DND-41 (cell line): ENCODE results near the gene HSD17B11.

Experiments
- ATAC-seq: fragments of 200-7000 bp; cut with Tn5 transposase; 3 replicates; pipeline ENCODE4 v1.9.1; 2021; ENCODE audit warnings: low read depth; ENCODE audit not compliant: insufficient read depth
- DNase-seq: peaks from one replicate; pipeline ENCODE4 v3.0.0-alpha.2; 2020
- H2AFZ ChIP-seq: 2 replicates; pipeline ENCODE4 v1.6.0; 2012; ENCODE audit warnings: low read depth, low read length
- H3K27ac ChIP-seq: 2 replicates; pipeline ENCODE4 v1.5.1; 2012; ENCODE audit warnings: low read length, inconsistent platforms
- H3K27me3 ChIP-seq: fragments of 200-600 bp; sonication (generic); 2 replicates; pipeline ENCODE4 v1.6.0; 2012; ENCODE audit warnings: low read length, mild to moderate bottlenecking, inconsistent platforms; ENCODE audit not compliant: insufficient read depth, poor library complexity
- H3K36me3 ChIP-seq: 2 replicates; pipeline ENCODE4 v1.5.1; 2012; ENCODE audit warnings: low read length, inconsistent platforms; ENCODE audit not compliant: insufficient read depth
- H3K4me1 ChIP-seq: 2 replicates; pipeline ENCODE4 v1.5.1; 2012; ENCODE audit warnings: mild to moderate bottlenecking, low read length; ENCODE audit not compliant: insufficient read depth
- H3K4me2 ChIP-seq: 2 replicates; pipeline ENCODE4 v1.6.0; 2012; ENCODE audit warnings: mild to moderate bottlenecking, moderate library complexity, low read length, inconsistent platforms; ENCODE audit not compliant: insufficient read depth
- H3K4me3 ChIP-seq, 2 experiments: fragments of 200-600 bp in 1 of 2; shearing (Covaris generic) in 1 of 2; 2 replicates each; pipeline ENCODE4 v1.5.1; 2012 to 2016; ENCODE audit warnings: inconsistent platforms in 2 of 2, low read length in 2 of 2, mild to moderate bottlenecking in 2 of 2, low read depth in 1 of 2, moderate library complexity in 1 of 2
- H3K79me2 ChIP-seq: 2 replicates; pipeline ENCODE4 v1.6.0; 2012; ENCODE audit warnings: low read length, inconsistent platforms; ENCODE audit not compliant: insufficient read depth
- H3K9ac ChIP-seq: 2 replicates; pipeline ENCODE4 v1.6.0; 2012; ENCODE audit warnings: low read depth, mild to moderate bottlenecking, inconsistent platforms, low read length, moderate library complexity
- H3K9me3 ChIP-seq: 2 replicates; pipeline ENCODE4 v1.5.1; 2012; ENCODE audit warnings: low read length, moderate library complexity, mild to moderate bottlenecking, inconsistent platforms; ENCODE audit not compliant: insufficient read depth, severe bottlenecking
- H4K20me1 ChIP-seq: 2 replicates; pipeline ENCODE4 v1.6.0; 2012; ENCODE audit warnings: low read length; ENCODE audit not compliant: insufficient read depth
- CTCF ChIP-seq: IDR thresholded peaks from 2 replicates; pipeline ENCODE4 v1.5.1; 2012; ENCODE audit warnings: borderline replicate concordance, low read length, moderate library complexity, mild to moderate bottlenecking; ENCODE audit not compliant: poor library complexity, severe bottlenecking; ENCODE audit errors: extremely low read depth
- EZH2 ChIP-seq: IDR thresholded peaks from 3 replicates; pipeline ENCODE4 v1.6.1; 2012; ENCODE audit warnings: borderline replicate concordance, low read depth, mild to moderate bottlenecking, moderate library complexity, low read length, inconsistent platforms; ENCODE audit not compliant: severe bottlenecking

Gene HSD17B11

GRCh38 chr4:87360338-87360935 lies 30.6 kb downstream of the HSD17B11 start:
- Histone ChIP-seq H3K9me3 (no peaks in the 10 kb centered on the region), H3K4me3 (no peak overlapping the region), H3K79me2 (no peaks in the 10 kb centered on the region), H3K4me2 (no peak overlapping the region), H3K27me3 (no peaks in the 10 kb centered on the region), H3K27ac (no peak overlapping the region), H3K36me3 (peaks cover 79% of the 10 kb centered on the region), H3K4me1 (no peaks in the 10 kb centered on the region), H3K9ac (no peak overlapping the region), H4K20me1 (no peaks in the 10 kb centered on the region), H2AFZ (no peak overlapping the region)
- ATAC-seq = no peak
- TF ChIP-seq EZH2 (no peak), CTCF (no peak)
- DNase-seq = no peak

GRCh38 chr4:87359258-87359657 lies 31.7 kb downstream of the HSD17B11 start:
- Histone ChIP-seq H3K4me1 (no peaks in the 10 kb centered on the region), H3K4me3 (no peak overlapping the region), H3K9ac (no peak overlapping the region), H3K79me2 (no peaks in the 10 kb centered on the region), H2AFZ (no peak overlapping the region), H3K9me3 (no peaks in the 10 kb centered on the region), H4K20me1 (no peaks in the 10 kb centered on the region), H3K27me3 (no peaks in the 10 kb centered on the region), H3K27ac (no peak overlapping the region), H3K36me3 (peaks cover 79% of the 10 kb centered on the region), H3K4me2 (no peak overlapping the region)
- ATAC-seq (no peak), DNase-seq (no peak)
- no peak for TF ChIP-seq CTCF
- no peak for TF ChIP-seq EZH2

- Histone ChIP-seq H2AFZ (no peak overlapping the region), H4K20me1 (no peaks in the 10 kb centered on the region), H3K4me1 (no peaks in the 10 kb centered on the region), H3K27me3 (no peaks in the 10 kb centered on the region), H3K9ac (no peak overlapping the region), H3K79me2 (no peaks in the 10 kb centered on the region), H3K27ac (no peak overlapping the region), H3K4me2 (no peak overlapping the region), H3K36me3 (peaks cover 73% of the 10 kb centered on the region), H3K9me3 (no peaks in the 10 kb centered on the region), H3K4me3 (no peak overlapping the region)
- no peak for TF ChIP-seq EZH2
- no peak for TF ChIP-seq CTCF
- DNase-seq = no peak
- ATAC-seq = no peak
Observed at GRCh38 chr4:87356832-87357526, 34.0 kb downstream of the HSD17B11 start.
